Stimulated activated CD8-positive, alpha-beta memory T cell treated with anti-CD3 and anti-CD28 coated beads, Interleukin-7, amount 100 ng/mL, for 24 hours (primary cell): ENCODE results near the gene HLX.

Experiments
- DNase-seq: peaks from one replicate; pipeline ENCODE4 v3.0.0-alpha.2; 2020; ENCODE audit warnings: low read depth

Gene HLX

DNA sequence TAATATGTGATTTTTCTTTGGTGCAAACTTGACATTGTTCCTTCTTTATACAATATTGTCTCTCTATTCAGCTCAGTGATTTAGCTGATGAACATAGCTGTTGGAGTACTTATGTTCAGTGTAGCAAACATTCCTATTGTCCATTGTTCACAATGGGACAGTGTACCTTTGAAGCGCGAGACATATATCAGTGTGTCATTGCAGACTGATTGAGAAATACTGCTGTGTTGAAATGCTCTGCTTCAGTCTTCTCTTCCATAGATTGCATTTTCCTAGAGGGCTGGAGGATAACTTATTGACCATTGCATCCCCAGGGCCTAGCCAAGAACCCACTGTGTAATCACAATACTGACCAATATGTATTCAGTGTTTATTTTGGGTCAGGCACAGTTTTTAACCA lies 46.5 kb downstream of the HLX start:
- no peak for DNase-seq

DNA sequence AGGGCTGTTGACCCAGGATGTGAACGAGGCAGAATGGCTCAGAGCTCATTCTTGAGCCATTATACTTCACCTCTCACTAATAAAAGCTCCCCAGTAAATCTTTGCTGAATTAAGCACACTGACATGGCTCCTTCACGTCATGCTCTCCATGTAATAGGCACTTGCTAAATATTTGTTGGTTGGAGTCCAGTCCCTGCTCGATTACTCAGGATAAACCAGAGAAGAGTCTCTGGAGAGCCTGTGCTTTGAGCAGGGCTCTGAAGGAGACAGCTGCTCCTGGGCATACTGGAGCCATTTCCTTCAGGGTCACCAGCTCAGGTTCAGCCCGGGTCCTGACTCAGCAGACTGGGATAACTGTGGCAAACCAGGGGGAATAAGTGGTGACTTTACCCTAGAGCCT lies 46.9 kb downstream of the HLX start:
- no peak for DNase-seq

DNA sequence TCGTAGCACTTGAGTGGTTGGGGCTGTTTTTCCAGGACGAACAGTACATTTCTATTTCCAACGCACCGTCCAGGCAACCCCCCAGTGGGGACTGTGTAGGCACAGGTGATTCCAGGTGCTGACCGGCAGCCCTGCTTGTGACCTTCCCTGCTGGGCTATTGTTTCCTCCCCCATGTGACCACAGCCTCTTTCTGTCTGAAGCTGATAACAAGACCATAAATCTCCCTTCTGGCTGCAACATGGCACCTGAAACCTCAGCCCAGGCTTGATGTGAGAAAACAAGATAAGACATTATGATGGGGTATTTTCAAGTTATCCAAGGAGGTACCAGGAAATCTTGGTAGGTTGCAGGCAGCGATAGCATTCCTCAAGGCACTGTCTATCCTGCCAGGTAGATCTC lies 48.2 kb downstream of the HLX start:
- DNase-seq = no peak

DNA sequence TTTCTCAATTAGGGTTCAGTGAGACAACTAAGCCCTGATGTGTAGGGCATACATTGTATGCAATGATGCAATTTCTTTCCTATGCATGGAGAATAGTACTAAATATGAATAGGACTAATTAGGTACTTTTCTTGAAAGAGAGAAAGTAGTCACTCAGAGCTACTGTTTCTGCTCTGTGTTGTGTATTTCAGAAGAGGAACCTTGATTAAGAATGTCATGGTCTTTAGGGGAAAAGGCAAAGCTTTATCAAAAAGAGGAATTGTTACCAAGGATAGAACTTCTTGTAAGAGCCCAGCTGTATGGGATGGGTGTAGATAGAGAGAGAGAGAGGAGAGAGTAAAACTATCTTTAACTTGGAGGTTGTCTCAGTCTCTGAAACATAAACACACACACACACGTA lies 49.1 kb downstream of the HLX start:
- DNase-seq = no peak

DNA sequence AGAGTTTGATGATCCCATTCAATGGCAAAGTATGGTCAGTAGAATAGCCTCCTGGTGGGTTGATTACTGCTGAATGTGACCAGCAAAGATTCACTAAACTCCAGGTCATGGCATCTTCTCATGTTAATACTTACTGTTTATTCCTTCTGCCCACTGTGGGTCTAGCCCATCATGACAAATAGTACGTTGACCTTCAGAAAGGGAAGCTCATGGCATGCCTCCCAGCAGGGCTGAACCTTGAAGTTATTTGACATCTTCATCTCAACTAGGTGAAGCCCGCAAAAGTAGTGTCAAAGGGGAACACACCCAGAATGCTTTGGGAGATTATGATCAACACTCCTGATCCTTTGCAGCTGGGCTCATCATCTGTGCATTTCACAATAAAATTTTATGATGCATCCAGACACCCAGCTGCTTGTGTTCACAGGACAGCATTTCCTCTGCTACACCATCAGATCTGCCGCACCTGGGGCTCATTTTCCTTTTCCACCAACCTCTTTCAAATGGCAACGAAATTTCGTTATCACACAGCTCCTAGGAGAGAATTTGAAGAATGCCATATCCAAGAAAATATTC lies 49.6 kb downstream of the HLX start:
- no peak for DNase-seq

DNA sequence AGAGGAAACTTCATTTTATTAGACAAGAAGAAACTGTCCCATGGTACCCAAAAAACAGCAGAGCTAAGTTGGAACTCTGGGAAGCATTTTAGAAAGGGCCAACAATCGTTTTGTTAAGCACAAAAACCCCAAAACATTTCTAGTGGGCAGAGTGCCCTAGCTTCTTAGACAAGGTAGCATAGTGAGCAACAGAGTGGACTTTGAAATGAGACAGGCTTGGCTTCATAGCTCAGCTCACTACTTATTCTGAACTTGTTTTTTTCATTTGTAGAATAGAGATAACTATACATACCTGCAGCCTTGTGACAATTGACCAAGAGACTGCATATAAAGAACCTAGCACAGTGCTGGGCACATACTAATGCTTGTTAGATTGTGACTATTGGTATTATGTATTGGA lies 50.1 kb downstream of the HLX start:
- DNase-seq = no peak
